ENCODE measurements around the gene MOV10L1.
A peak's percentile ranks its signal among the peaks of the same experiment; 100 is the strongest.
"Not testable (repeated sequence)": the region's sequence is repeated elsewhere in the genome, so short reads cannot be mapped to it uniquely, and the experiment has no call there.

MOV10L1 gene

GRCh38 chr22:50146439-50147238 is 56.8 kb downstream of the MOV10L1 start:
- no peaks in the 10 kb centered on the region for H3K4me1 ChIP-seq
- H3K4me2 ChIP-seq (ENCODE audit: low read length) = no peak overlapping the region
- no peak overlapping the region for H3K27ac ChIP-seq
- no peak overlapping the region for H2AFZ ChIP-seq
- H3K9me3 ChIP-seq (ENCODE audit: control insufficient read depth, low read length) = no peaks in the 10 kb centered on the region
- H3K9ac ChIP-seq = no peak overlapping the region
- peak; percentile 66 for TF ChIP-seq CTCF (IDR thresholded peaks at IDR 0.05)
- H3K36me3 ChIP-seq (ENCODE audit: control insufficient read depth, insufficient read depth, low read length) = no peaks in the 10 kb centered on the region
- H3K79me2 ChIP-seq = no peaks in the 10 kb centered on the region
- no peaks in the 10 kb centered on the region for H3K27me3 ChIP-seq (ENCODE audit: control insufficient read depth, insufficient read depth, low read length)
- no peak overlapping the region for H3K4me3 ChIP-seq (ENCODE audit: low read depth, low read length)

- not testable (repeated sequence) for H3K36me3 ChIP-seq (ENCODE audit: control insufficient read depth, insufficient read depth, low read length); H3K27ac ChIP-seq; H3K9me3 ChIP-seq (ENCODE audit: control insufficient read depth, low read length); H3K79me2 ChIP-seq; H3K27me3 ChIP-seq (ENCODE audit: control insufficient read depth, insufficient read depth, low read length); H3K4me1 ChIP-seq; H2AFZ ChIP-seq; H3K4me3 ChIP-seq (ENCODE audit: low read depth, low read length); H3K9ac ChIP-seq; H3K4me2 ChIP-seq (ENCODE audit: low read length)
Measured at GRCh38 chr22:50147258-50148165, 57.7 kb downstream of the MOV10L1 start.

GRCh38 chr22:50148166-50148500 is 58.3 kb downstream of the MOV10L1 start:
- Histone ChIP-seq H3K9ac (no peak overlapping the region), H3K4me3 (ENCODE audit: low read depth, low read length) (no peak overlapping the region), H3K36me3 (ENCODE audit: control insufficient read depth, insufficient read depth, low read length) (no peaks in the 10 kb centered on the region), H3K27ac (no peak overlapping the region), H3K27me3 (ENCODE audit: control insufficient read depth, insufficient read depth, low read length) (no peaks in the 10 kb centered on the region), H3K4me1 (no peaks in the 10 kb centered on the region), H3K79me2 (no peaks in the 10 kb centered on the region), H2AFZ (no peak overlapping the region), H3K9me3 (ENCODE audit: control insufficient read depth, low read length) (no peaks in the 10 kb centered on the region), H3K4me2 (ENCODE audit: low read length) (no peak overlapping the region)
- TF ChIP-seq CTCF (IDR thresholded peaks at IDR 0.05) = no peak

GRCh38 chr22:50148991-50149721 is 59.4 kb downstream of the MOV10L1 start:
- peak; percentile 49 for TF ChIP-seq CTCF (IDR thresholded peaks at IDR 0.05)
- no peak overlapping the region for H3K27ac ChIP-seq
- no peaks in the 10 kb centered on the region for H3K9me3 ChIP-seq (ENCODE audit: control insufficient read depth, low read length)
- H3K27me3 ChIP-seq (ENCODE audit: control insufficient read depth, insufficient read depth, low read length) = no peaks in the 10 kb centered on the region
- no peak overlapping the region for H3K9ac ChIP-seq
- H2AFZ ChIP-seq = no peak overlapping the region
- no peaks in the 10 kb centered on the region for H3K36me3 ChIP-seq (ENCODE audit: control insufficient read depth, insufficient read depth, low read length)
- no peak overlapping the region for H3K4me3 ChIP-seq (ENCODE audit: low read depth, low read length)
- no peaks in the 10 kb centered on the region for H3K4me1 ChIP-seq
- H3K4me2 ChIP-seq (ENCODE audit: low read length) = no peak overlapping the region
- no peaks in the 10 kb centered on the region for H3K79me2 ChIP-seq

Measured in parathyroid adenoma (tissue), 2 donors.